GM04504 (cell line): ENCODE results near the gene NEDD8.

Source experiments
- DNase-seq: peaks from one replicate; pipeline ENCODE4 v3.0.0-alpha.2; 2012; ENCODE audit warnings: low read depth

NEDD8 gene

DNA sequence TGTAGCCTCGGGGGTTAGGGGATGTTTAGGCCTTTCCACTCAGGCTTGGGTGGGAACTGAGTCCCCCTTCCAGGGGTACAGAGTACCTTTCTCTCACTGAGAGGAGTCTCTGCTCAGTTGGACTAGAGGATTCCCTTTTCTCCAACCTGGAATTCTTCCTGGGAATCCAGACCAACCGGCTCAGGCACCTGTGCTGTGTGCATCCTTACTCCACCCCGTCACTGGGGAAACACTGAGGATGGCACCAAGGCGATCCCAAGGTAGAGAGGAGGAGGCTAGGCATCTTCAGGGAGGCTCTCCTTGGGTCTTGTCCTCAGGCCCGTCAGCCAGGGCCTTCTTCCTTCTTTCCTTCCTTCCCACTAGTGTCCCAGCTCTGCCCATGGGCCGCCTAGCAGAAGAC is 31.7 kb upstream of the NEDD8 start:
- DNase-seq: no peak

DNA sequence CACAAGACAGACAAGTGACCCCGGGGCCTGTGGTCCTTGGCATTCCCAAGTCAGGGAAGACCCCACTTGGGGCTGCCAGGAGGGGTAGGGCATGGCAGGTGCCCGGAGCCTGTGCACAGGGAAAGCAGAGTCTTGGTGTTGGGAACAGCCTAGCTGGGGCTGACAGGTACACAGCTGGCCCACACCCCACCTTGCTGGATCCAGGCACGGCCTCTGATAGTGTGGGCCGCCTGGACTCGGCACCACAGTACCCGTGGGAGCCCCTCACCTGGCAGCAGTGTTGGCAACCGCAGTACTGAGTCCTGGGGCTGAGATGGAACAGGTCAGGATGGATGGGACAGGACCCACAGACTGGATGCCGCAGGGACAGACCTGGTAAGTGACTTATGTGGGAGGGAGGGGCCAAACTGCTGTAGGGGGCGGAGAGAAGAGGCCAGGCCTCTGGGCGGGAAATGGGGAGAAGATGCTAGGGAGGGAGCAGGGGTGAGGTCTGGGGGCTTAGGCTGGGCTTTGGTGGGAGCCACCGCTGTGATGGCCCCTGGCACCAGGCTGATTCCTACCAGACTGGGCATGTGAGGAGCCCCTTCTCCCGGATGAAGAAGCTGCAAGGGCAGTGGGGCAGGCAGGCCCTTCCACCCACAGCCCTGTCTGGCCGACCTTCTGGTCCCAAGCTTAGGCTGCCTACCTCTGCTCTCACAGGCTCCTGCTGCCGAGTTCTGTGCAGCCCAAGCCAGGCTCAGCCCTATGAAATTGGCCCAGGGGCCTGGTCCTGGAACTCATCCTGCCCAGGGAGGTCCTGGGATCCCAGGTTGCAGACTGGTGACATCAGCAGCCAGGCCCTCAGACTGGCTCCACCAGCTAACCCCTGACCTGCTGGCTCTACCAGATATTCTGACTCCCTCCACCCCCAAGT is 30.9 kb upstream of the NEDD8 start, which contains the start of gene TGM1:
Gene TGM1 (minus strand): TSS at position 357 of the 913 bp plus-strand sequence. CDS start 825 bp downstream, outside the sequence.
- DNase-seq: no peak

DNA sequence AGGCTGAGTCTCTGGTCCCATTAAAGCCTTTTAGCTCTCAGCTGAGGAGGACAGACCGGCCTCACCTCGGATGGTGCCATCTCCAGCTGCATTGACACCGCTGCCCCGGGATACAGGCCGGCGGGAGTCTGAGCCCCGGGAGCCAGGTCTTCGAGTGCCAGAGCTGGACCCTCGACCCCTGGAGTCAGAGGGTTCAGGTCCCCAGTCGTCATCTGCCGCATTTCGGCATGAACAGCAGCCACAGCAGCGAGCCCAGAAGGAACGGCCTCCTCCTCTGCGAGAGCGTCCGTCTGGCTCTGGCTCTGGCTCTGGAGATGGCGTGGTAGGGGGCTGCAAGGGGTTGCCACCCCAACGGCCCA is 29.8 kb upstream of the NEDD8 start:
- DNase-seq: no peak

DNA sequence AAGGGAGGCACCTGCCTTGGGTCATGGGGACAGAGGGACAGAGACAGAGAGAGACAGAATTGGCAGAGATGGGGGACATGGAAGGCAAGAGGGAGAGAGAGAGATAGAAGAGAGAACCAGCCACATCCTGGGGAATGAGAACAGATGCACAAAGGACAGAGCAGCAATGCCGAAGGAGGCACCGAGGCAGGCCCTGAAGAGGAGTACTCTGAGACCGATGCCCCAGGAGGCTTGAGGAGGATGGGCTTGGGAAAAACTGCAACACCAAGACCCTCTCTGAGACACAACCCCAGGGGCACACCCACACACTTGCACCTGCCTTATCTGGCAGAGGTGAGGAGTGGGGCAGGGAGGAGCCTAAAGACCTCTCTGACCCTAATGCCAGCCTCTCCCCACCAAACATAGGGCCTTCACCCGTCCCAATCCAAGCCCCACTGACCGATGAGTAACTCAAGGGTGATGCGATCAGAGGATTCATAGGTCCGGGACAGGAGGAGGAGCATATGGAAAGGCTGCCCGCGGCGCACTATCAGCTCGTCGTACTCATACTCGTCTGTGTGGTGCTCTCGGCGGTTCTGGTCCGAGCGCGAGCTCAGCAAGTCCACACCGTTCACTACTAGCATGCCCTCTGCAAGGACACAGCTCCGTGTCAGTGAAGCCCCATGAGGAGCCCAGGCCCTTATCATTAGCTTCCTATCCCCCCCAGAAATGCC is 29.2 kb upstream of the NEDD8 start:
- DNase-seq: no peak

DNA sequence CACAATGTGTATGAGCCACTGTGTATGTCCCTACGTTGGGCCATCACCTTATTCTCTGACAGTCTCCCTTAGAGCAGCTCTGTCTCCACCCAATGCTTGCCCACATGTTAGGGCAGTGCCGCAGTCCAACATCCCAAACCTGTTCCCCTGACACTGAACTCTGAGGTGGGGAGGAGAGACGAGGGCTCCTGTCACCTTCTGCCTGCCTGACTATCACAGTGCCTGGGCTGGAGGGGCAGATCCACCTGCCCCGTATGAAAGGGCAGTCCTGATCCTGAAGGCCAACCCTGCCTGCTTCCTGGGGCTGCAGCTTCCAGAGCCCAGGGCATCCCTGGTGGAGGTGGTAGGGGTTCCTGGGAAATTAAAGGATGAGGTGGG is 28.6 kb upstream of the NEDD8 start:
- DNase-seq: no peak

DNA sequence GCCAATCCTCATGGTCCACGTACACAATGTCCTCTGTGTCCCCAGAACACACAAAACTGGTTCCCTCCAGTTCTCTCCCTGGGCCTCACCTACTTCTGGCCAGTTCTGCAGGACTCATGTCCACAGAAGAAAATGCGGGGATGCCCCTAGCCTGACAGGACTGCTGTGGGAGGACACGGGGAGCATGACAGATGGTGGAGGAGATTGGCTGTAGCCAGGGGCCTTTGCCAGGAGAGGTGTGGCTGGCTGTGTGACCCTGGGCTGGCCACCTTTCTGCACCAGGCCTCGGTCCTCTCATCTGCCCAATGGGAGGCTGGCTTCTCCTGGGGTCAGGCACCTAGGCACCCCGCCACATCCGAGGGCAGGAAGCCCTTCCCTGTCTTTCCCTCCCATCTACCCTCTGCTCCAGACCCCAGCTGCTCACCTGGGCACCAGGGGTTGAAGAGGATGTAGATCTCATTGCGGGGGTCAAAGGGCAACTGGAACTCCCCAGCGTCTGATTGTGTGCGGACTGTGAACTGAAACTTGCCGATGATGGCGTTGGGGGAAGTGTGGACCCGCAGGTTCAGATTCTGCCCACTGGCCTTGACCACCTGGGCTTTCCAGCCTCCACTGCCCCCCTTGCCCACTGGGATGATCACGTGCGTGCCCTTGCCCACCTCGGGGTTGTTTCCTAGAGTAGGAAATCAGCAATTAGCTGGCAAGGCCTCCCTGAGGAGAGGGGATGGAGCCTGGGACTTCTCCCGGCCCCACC is 28.0 kb upstream of the NEDD8 start:
- no peak for DNase-seq

DNA sequence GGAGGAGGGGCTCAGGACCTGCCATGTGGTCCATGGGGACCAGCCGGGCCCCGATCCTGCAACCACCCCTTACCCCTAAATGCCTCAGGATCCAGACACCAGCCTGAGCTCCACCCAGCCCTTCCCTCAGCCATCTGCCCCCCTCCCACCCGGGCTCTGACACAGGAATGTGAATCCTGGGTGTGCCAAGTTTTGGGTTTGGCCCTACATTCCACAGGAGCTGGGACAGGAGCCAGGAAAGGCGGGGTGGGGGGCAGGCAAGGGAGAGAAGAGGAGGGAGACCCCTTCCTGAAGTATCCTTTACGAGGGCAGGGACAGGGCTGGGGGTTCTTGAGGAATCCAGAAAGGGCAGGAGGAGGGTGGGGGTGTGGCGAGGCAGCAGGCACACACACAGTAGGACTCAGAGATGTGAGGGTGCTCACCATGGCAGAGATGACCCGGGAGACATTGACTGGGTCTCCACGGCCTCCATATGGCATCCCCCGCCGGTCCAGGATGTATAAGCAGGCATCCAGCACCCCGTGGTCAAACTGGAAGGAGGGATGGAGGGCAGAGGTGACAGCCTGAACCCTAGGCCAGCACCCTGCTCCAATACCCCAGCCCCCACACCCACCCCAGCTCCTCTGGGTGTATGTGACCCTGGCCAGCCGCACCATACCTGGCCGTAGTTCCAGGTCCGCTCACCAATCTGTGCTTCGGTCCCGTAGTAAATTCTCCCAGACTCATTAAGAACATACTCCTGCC is 27.3 kb upstream of the NEDD8 start:
- no peak for DNase-seq

DNA sequence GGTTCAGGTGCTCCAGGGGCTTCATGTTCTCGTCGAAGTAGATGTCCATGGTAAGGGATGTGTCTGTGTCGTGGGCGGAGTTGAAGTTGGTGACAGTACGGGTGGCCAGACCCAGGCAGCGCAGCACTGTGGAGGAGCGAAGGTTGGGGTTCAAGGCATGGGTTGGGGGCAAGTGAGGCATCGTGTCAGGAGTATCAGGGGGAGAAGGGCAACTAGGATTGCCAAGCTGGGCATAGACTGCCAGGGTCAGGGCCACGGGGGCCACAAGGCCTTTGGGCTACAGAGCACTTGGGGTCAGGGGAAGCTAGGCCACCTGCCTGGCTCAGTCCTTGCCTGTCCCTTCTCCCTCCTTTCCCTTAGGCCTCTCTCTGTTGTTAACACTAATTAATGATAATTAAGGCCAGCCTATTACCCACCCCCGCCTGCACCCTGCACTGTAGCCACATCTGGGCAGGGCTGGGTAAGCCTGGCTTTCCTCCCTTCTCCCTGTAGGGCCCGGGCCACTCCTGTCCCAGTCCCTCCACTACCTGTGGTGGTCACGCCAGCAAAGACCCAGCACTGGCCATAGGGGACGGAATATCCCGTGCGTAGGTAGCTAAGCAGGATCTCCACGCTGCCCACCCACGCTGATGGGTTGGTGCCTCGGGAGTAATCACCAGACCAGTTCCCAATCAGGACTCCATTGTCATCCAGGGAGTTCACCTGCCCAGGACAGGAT is 26.5 kb upstream of the NEDD8 start:
- no peak for DNase-seq

DNA sequence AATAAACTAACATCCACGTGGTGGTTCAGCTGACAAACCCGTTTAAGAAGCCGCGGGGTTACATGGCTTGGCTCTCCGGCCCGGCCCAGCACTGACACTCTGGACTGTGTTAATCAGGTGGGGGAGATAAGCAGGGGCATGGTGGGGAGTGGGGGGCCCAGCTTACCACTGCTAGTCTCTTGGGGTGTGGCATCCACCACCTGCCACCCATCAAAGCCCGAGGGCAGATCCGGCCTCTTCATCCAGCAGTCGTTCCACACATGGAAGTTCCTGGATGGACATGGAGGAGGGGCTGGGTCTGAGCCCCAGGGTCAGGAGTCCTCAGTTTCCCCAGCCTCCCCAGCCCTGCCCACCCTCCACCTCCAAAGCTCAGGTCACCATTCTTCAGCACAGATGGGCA is 26.0 kb upstream of the NEDD8 start:
- no peak for DNase-seq

DNA sequence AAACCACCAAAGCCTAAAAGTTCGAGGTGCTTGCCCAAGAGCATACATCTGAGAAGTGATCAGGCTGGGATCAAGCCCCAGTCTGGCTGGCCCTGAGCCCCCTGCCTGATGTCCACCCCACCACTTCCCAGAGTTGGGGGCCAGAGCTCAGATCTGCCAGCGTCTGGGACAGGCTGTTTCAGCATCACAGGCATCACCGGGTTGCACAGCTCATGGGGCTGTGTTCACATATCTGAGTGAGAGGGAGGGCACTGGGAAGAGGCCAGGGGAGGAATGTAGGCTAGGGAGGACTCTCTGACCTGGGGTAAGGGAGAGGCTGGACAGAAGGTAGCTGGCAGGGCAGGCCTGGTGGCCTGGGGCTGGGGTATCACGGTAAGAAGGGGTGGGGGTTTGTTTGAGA is 24.8 kb upstream of the NEDD8 start:
- DNase-seq: no peak

DNA sequence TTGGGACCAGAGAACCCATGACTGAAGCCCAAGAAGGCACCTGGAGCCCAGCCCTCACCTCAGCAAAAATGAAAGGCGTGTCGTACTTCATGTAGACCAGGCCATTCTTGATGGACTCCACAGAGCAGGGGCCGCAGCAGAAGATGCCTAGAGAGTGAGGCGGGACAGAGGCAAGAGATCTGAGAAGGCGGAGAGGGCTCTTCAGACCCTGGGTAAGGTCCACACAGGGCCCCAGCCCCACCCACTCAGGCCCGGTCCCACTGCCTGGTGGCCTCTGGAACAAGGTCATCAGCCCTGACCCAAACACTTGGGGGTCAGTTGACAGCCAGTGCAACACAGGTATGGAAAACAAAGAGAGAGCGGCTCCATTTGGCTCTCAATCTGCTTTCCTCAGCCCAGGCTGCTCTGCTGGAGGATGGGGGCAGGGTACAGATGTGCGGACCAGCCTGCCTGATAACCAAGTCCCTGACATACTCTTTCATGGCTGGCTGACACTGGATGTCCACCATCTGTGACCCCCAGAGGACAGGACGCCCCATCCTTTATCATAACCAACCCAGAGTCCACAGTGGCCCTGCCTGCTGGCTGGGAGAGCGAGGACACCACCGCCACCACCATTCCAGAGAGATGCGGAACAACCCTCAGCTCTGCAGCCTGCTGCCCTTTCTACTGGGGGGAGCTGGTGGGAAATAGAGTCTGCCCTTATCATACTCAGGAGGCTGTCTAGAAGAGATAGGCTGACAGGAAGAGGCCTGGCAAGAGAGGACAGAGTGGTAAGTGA is 24.0 kb upstream of the NEDD8 start:
- DNase-seq: no peak

DNA sequence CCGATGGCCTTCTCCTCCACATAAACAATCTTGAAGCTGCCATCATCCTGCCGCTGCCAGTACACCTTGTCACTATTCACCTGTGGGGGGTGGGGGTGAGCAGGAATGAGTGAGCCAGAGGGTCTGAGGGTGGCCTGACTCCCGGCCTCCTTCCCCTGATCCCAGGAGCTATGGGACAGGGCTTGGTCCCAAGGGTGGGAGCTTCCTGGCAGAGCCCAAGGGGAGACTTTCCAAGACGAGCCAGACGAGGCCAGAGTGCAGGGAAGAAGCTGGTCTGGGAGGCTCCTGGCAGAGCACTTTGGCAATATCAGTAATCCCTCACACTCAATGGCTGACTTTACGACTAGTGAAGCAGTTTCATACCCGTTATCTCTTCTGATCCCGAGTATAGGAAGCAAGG is 23.3 kb upstream of the NEDD8 start:
- no peak for DNase-seq

DNA sequence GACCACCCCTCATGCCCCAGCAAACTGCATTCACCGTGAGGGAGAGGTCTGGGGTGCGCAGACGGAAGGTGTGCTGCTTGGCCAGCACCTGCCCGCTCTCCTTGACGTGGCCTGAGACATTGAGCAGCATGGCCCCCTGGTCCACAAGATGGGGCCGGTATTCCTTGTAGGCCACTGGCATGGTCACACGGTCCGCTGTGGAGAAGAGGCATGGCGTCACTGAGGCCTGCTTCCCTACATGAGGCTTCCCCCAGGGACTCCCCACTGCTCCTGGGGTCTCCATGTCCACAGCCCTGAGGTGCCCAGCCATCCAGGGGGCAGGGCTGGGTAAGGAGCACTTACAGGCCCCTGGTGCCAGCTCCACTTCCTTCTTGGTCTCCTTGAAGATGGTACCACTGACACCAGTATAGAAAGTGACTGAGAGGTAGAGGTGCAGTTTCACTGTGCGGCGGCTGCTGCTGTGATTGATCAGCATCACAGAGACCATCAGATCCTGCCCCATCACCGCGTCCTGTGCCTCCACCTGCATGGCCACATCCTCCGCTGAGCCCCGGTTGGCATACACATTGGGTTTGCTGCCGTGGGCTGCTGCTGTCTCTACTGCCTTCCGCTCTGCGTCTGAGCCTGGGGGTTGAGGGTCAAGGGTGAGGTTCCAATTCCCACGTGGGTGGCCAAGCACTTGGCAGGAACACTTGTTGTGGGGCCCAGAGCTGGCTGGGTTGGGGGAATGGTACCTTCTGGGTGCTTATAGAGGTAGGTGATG is 22.6 kb upstream of the NEDD8 start:
- no peak for DNase-seq

DNA sequence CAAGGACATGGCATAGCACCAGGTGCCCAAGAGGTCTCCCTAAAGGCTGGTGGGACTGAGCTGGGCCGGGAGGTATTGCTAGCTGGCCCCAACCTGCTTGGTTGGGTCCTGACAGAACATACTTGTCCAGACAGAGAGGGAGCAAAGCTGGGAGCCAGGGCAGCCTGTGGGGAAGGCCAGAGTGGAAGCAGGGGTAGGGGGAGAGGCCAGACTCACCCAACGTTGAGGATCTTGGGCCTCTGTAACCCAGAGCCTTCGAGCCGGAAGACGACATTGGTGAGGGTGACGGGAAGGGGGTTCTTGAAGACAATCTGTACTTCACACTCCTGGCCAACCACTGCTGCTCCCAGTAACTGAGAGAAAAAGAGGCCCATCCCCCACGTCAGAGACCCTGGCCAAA is 21.8 kb upstream of the NEDD8 start:
- DNase-seq: no peak

DNA sequence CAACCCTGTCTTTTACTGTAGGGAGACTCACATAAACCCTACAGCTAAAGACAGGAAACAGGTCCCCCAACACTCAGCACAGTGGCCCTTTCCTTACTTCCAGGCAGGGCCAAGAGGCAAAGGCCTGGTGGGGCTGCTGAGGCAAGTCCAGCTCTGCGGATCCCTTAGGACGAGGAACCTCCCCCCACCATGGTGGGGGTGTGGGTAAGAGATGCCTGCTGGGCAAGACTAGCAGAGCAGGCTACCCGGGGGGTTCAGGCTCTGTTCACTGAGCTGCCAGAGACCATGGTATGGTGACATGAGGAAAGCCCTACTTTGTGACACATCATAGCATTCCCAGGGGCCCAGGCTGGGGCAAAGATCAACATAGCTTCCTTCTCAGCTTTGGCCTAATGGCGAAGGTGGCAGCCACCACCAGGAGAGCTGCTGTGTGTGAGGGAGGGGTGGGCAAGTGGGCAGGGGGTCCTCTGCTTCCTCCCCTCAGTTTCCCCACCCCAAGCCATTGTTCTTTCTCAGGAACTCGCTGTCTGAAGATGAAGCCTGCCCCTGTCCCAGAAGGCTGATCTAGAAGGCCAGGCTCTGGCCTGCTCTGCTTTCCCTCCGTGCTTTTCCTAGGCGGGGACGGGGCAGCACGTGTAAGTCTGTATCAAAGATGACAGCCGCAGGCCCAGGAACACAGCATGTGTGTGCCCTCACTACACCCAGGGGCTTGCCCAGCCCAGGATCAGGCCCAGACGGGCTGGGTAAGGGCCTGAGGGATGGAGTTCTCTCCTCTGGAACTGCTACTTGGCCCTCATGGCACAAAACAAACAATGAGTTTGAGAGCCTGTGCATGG is 20.3 kb upstream of the NEDD8 start:
- DNase-seq: no peak

DNA sequence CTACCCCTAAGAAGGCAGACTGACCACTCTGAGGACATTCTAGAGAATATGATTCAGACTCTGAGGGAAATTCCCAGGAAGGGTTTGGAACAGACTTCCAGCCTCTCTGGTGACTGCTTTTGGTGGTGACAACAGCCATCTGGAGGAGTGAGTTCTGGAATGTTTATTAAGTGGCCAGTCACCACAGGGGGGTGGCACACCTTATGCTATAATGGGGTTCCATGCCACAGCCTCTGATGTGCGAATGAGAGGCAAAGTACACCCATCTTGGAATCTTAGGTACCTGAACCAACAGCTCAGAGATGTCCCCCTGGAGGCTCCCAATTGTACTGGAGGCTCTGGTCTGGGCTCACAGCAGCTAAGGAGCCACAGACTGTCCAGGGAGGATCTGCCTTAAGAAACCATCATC is 19.7 kb upstream of the NEDD8 start:
- no peak for DNase-seq

DNA sequence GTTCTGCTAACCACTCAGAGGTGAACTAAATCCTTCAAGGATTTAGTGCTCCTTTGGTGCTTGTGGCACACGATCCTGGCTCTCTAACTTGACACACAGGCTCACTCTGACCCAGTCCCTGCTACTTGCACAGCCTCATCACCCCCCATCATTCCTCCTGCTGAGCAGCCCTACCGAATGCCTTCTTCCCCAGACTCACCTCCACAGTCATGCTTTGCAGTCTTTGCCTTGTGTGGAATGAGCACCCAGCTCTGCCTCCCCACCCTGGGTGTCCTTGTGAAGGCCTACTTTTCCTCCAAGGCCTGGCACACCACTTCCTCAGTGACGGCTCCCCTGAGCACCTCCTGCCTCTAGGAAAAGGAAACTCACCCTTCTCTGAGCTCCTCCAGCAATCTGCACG is 18.2 kb upstream of the NEDD8 start:
- no peak for DNase-seq

DNA sequence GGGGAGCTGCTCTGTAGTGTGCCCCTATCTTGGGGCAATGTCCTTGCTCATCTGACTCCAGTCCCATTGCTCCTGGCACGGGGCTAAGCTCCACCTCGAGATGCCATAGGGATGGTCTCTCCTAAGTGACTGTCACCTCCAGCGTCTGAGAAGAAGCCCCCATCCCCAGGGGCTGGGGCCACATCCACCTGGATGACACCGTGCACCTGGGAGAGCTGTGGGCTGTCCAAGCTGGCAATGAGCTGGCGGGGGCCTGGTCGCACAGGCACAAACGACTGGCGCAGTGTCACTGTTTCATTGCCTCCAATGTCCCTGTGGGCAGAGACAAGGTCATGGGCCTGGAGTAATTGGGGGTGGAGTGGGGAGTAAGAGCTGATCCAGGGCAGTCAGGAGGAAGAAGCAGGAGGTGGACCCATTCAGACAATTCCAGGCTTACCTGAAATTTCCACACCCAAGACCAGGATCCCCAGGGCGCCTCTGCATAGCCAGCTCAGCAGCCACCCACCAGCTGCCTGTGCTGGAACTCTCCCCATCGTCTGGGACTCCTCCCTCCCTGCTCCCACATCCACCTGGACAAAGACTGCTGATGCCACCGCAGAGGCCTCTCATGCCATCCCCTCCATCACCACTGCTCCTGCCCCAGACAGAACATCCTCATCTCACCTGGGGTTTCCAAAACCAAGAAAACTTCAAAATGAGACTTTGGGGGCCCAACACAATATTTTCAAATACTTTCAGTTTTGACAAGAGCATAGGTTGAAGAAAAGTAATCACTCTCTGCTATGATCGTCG is 17.3 kb upstream of the NEDD8 start:
- no peak for DNase-seq
